Astrocyte (in vitro differentiated cells and primary cell): ENCODE measurements around the gene FRMD4A. TPM values are rescaled to one million over a fixed set of nuclear protein-coding genes. Genes with fewer than 3 reads are reported as not detected.

Experiments
- DNase-seq: peaks from one replicate; pipeline ENCODE4 v3.0.0-alpha.2; 2010; ENCODE audit warnings: low read depth
- FAIRE-seq: peaks from 2 replicates; lab custom pipeline; 2011; peaks lifted over from hg19 to GRCh38; lab: Jason Lieb, UNC
- H2AFZ ChIP-seq: 2 replicates; pipeline ENCODE4 v1.6.0; 2012; ENCODE audit warnings: low read depth, low read length, inconsistent platforms
- H3K27ac ChIP-seq: 2 replicates; pipeline ENCODE4 v1.5.1; 2011; ENCODE audit warnings: low read depth, low read length, inconsistent platforms
- H3K27me3 ChIP-seq: 2 replicates; pipeline ENCODE4 v1.6.0; 2011; ENCODE audit warnings: low read length, inconsistent platforms; ENCODE audit not compliant: insufficient read depth
- H3K36me3 ChIP-seq: 2 replicates; pipeline ENCODE4 v1.5.1; 2011; ENCODE audit warnings: low read length, inconsistent platforms; ENCODE audit not compliant: insufficient read depth
- H3K4me1 ChIP-seq: 2 replicates; pipeline ENCODE4 v1.5.1; 2011; ENCODE audit warnings: low read length, inconsistent platforms; ENCODE audit not compliant: insufficient read depth
- H3K4me2 ChIP-seq: 2 replicates; pipeline ENCODE4 v1.6.0; 2012; ENCODE audit warnings: low read length, inconsistent platforms
- H3K4me3 ChIP-seq: 2 replicates; pipeline ENCODE4 v1.5.1; 2011; ENCODE audit warnings: low read depth, mild to moderate bottlenecking, low read length, inconsistent platforms; ENCODE audit not compliant: insufficient read depth
- H3K79me2 ChIP-seq: 2 replicates; pipeline ENCODE4 v1.6.0; 2012; ENCODE audit warnings: mild to moderate bottlenecking, low read length, inconsistent platforms; ENCODE audit not compliant: insufficient read depth
- H3K9ac ChIP-seq: 2 replicates; pipeline ENCODE4 v1.6.0; 2012; ENCODE audit warnings: mild to moderate bottlenecking, low read length, inconsistent platforms
- H3K9me3 ChIP-seq: 2 replicates; pipeline ENCODE4 v1.5.1; 2012; ENCODE audit warnings: low read depth, mild to moderate bottlenecking, low read length, inconsistent platforms; ENCODE audit not compliant: insufficient read depth
- H4K20me1 ChIP-seq: 2 replicates; pipeline ENCODE4 v1.6.0; 2012; ENCODE audit warnings: low read length, inconsistent platforms; ENCODE audit not compliant: insufficient read depth
- H3K27ac Mint-ChIP-seq: one replicate; pipeline ENCODE4 v1.8.0; 2021; ENCODE audit warnings: mild to moderate bottlenecking, mixed read lengths; ENCODE audit not compliant: unreplicated experiment
- H3K27me3 Mint-ChIP-seq: one replicate; pipeline ENCODE4 v1.8.0; 2021; ENCODE audit warnings: low read depth, mixed read lengths; ENCODE audit not compliant: unreplicated experiment
- H3K36me3 Mint-ChIP-seq: one replicate; pipeline ENCODE4 v1.8.0; 2021; ENCODE audit warnings: low read depth, mixed read lengths; ENCODE audit not compliant: unreplicated experiment
- H3K4me1 Mint-ChIP-seq: one replicate; pipeline ENCODE4 v1.8.0; 2021; ENCODE audit warnings: low read depth, mixed read lengths; ENCODE audit not compliant: unreplicated experiment
- H3K4me3 Mint-ChIP-seq: one replicate; pipeline ENCODE4 v1.8.0; 2021; ENCODE audit warnings: mild to moderate bottlenecking, moderate library complexity, mixed read lengths; ENCODE audit not compliant: unreplicated experiment
- H3K9me3 Mint-ChIP-seq: one replicate; pipeline ENCODE4 v1.8.0; 2021; ENCODE audit warnings: mild to moderate bottlenecking, mixed read lengths; ENCODE audit not compliant: unreplicated experiment
- EZH2 ChIP-seq: IDR thresholded peaks from 2 replicates; pipeline ENCODE4 v1.6.1; 2012; ENCODE audit warnings: mild to moderate bottlenecking, low read length, inconsistent platforms; ENCODE audit not compliant: insufficient read depth
- total RNA-seq: library from RNA; stranded (reverse); gene quantifications from 2 replicates; pipeline ENCODE4 v1.2.1, GENCODE V29; 2021
- TF ChIP-seq, protein P1 (sequence below): IDR thresholded peaks from 2 replicates; pipeline ENCODE4 v1.5.1; 2011; ENCODE audit warnings: low read depth, mild to moderate bottlenecking, inconsistent platforms, low read length, moderate library complexity; ENCODE audit not compliant: insufficient read depth

FRMD4A gene
- total RNA-seq, 1 donor from 2014 or later = 82.5 TPM

DNA sequence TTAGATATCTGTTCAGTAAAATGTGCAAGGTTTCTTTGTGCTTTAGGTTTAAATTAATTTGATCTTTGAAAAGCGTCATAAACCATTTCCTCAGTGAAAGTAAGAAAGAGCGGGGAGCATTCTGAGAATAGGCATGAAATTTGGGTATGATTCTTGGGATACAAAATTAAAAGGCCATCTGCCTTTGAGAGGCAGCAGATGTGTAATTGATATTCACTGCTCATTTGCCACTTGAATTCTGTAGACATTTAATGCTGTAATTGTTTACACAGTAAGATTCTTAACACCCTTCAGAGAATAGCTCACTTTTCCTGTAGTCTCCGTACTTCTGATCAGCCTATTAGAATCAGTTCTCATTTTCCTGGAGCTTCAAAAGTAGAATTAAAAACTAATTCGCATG lies 18.7 kb downstream of the FRMD4A start:
- H3K4me1 Mint-ChIP-seq = no peaks in the 10 kb centered on the region
- TF ChIP-seq EZH2 = no peak
- TF ChIP-seq, protein P1, sequence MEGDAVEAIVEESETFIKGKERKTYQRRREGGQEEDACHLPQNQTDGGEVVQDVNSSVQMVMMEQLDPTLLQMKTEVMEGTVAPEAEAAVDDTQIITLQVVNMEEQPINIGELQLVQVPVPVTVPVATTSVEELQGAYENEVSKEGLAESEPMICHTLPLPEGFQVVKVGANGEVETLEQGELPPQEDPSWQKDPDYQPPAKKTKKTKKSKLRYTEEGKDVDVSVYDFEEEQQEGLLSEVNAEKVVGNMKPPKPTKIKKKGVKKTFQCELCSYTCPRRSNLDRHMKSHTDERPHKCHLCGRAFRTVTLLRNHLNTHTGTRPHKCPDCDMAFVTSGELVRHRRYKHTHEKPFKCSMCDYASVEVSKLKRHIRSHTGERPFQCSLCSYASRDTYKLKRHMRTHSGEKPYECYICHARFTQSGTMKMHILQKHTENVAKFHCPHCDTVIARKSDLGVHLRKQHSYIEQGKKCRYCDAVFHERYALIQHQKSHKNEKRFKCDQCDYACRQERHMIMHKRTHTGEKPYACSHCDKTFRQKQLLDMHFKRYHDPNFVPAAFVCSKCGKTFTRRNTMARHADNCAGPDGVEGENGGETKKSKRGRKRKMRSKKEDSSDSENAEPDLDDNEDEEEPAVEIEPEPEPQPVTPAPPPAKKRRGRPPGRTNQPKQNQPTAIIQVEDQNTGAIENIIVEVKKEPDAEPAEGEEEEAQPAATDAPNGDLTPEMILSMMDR = no peak
- no peak for FAIRE-seq
- H3K4me3 Mint-ChIP-seq = no peak overlapping the region
- H3K79me2 ChIP-seq = no peaks in the 10 kb centered on the region
- H3K4me2 ChIP-seq = no peak overlapping the region
- no peak overlapping the region for H3K27ac Mint-ChIP-seq
- peaks cover 31% of the 10 kb centered on the region for H3K27me3 Mint-ChIP-seq
- peaks cover 22% of the 10 kb centered on the region for H3K27me3 ChIP-seq
- H3K9me3 ChIP-seq = no peaks in the 10 kb centered on the region
- DNase-seq = no peak
- H3K27ac ChIP-seq = no peak overlapping the region
- no peaks in the 10 kb centered on the region for H3K36me3 Mint-ChIP-seq
- no peaks in the 10 kb centered on the region for H3K4me1 ChIP-seq
- no peaks in the 10 kb centered on the region for H4K20me1 ChIP-seq
- H2AFZ ChIP-seq = no peak overlapping the region
- H3K9ac ChIP-seq = no peak overlapping the region
- no peak overlapping the region for H3K4me3 ChIP-seq
- no peaks in the 10 kb centered on the region for H3K36me3 ChIP-seq
- peaks cover 2% of the 10 kb centered on the region for H3K9me3 Mint-ChIP-seq

DNA sequence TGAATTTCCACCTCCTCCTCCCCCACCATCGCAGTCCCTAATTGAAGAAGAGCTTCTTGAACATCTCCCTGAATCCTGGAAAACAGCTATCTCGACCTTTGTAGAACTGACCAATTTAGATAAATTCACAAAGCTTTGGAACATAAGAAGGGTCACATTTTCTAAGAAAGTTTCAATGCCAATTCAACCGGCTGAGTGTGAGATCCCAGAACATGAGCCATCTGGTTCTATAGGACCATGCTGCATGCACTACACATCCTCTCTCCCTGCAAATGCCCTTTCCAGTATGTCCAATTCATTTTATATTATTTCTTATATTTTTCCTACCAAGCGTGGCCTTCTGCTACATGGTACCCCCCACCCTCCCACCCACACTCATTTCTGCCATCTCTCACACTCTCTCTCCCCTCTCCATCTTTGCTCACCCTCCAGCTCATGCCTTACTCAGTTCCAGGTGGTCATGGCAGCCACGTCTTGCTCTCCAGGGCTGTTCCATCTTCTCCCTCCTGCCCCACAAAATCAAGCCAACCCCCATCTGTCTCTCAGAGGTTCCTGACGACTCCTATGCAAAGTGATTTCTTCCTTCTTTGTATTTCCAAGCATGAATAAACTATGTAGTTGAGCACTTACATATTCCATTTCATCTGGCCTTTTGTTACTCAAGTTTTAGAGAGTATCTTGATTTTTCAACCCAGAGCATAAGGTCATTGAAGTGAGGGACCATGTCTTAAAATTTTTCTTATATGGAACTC lies 19.3 kb downstream of the FRMD4A start:
- Histone ChIP-seq H3K79me2 (no peaks in the 10 kb centered on the region), H3K27ac (no peak overlapping the region), H3K9me3 (no peaks in the 10 kb centered on the region), H3K27me3 (peaks cover 22% of the 10 kb centered on the region), H3K4me3 (no peak overlapping the region), H3K4me2 (no peak overlapping the region), H2AFZ (no peak overlapping the region), H3K36me3 (no peaks in the 10 kb centered on the region), H3K9ac (no peak overlapping the region), H4K20me1 (no peaks in the 10 kb centered on the region), H3K4me1 (no peaks in the 10 kb centered on the region)
- Mint-ChIP-seq H3K4me1 (no peaks in the 10 kb centered on the region), H3K36me3 (no peaks in the 10 kb centered on the region), H3K4me3 (no peak overlapping the region), H3K27ac (no peak overlapping the region), H3K9me3 (peaks cover 2% of the 10 kb centered on the region), H3K27me3 (peaks cover 30% of the 10 kb centered on the region)
- FAIRE-seq (no peak), DNase-seq (no peak)
- TF ChIP-seq, protein P1 = no peak
- no peak for TF ChIP-seq EZH2

DNA sequence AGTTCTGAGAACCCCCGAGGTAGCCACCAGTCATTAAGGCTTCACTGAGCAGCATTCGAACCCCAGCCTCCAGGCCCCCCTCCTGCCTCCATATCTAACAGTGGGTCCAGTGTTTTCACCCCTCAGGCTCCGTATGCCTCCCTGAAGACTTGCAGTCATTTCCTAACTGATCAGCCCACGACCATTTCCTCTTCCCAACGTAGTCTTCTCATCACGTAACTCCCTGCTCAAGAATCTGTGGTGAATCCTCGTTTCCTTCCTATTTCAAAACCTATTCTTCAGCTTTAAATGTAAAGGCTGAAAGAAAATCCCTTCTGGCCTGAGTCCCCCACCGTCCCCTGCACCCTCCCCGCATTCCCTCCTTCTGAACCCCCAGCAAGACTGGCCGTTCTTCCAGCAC lies 21.1 kb downstream of the FRMD4A start:
- Histone ChIP-seq H3K36me3 (no peaks in the 10 kb centered on the region), H3K79me2 (no peaks in the 10 kb centered on the region), H4K20me1 (no peaks in the 10 kb centered on the region), H3K4me1 (no peaks in the 10 kb centered on the region), H3K9ac (no peak overlapping the region), H3K27ac (no peak overlapping the region), H3K4me3 (no peak overlapping the region), H2AFZ (no peak overlapping the region), H3K9me3 (no peaks in the 10 kb centered on the region), H3K4me2 (no peak overlapping the region), H3K27me3 (peaks cover 16% of the 10 kb centered on the region)
- Mint-ChIP-seq H3K36me3 (no peaks in the 10 kb centered on the region), H3K27ac (no peak overlapping the region), H3K27me3 (peaks cover 20% of the 10 kb centered on the region), H3K4me1 (no peaks in the 10 kb centered on the region), H3K4me3 (no peak overlapping the region), H3K9me3 (peaks cover 2% of the 10 kb centered on the region)
- FAIRE-seq (no peak), DNase-seq (no peak)
- TF ChIP-seq EZH2 = no peak
- TF ChIP-seq, protein P1 = no peak
